ENCODE results near the gene CRMP1.

CRMP1 gene

GRCh38 chr4:5893004-5893580 lies at the start of gene CRMP1:
Gene CRMP1, minus strand, starts transcription at chr4:5893086. Its CDS starts 117 bp downstream, at chr4:5892969.
- no peak for DNase-seq
- H3K27ac Mint-ChIP-seq = peak within 1 kb of the TSS; percentile 6
- peaks cover 3% of the 10 kb centered on the region for H3K4me1 Mint-ChIP-seq

DNA sequence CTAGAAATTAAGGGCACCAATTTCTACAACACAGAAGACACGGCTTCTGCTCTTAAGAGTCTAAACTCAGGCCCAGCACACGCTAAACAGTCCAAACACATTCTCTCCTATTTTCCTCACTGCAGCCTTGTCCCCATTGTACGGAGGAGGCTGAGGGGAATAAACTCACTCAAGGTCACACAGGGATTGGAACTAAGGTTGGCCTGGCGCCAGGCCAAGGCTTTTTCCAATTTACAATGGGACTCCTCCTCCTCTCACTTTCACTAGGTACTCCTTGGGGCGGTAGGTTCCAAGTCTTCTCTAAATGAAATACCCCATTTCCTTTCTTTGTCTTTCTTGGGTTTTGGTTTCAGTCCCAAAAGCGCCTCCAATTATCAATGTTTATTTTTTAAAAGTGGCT lies 48.7 kb upstream of the CRMP1 start:
- Mint-ChIP-seq H3K27me3 (peaks cover 10% of the 10 kb centered on the region), H3K36me3 (no peaks in the 10 kb centered on the region), H3K4me1 (no peaks in the 10 kb centered on the region), H3K27ac (no peak overlapping the region), H3K9me3 (no peaks in the 10 kb centered on the region), H3K4me3 (no peak overlapping the region)
- no peak for DNase-seq
- CTCF ChIA-PET = no interaction called here

More at GRCh38 chr4:5893004-5893580, at the start of gene CRMP1:
- Mint-ChIP-seq H3K9me3 (no peaks in the 10 kb centered on the region), H3K4me3 (no peak within 1 kb of the TSS), H3K27me3 (peaks cover 61% of the 10 kb centered on the region), H3K36me3 (no peaks in the 10 kb centered on the region)
- CTCF ChIA-PET = no interaction called here

GRCh38 chr4:5940470-5941203 lies 47.8 kb upstream of the CRMP1 start:
- H3K4me3 Mint-ChIP-seq = no peak overlapping the region
- no peak for DNase-seq
- CTCF ChIA-PET = no interaction called here

GRCh38 chr4:5933996-5934831 lies 41.3 kb upstream of the CRMP1 start:
- Mint-ChIP-seq H3K9me3 (no peaks in the 10 kb centered on the region), H3K36me3 (no peaks in the 10 kb centered on the region), H3K27ac (no peak overlapping the region), H3K4me1 (no peaks in the 10 kb centered on the region), H3K27me3 (no peaks in the 10 kb centered on the region), H3K4me3 (no peak overlapping the region)
- no peak for DNase-seq
- CTCF ChIA-PET = interaction anchor here (1.2 kb wide), 1 partner anchor 31 kb away, joined by 3 read pairs; no protein-coding TSS in a partner anchor

More at GRCh38 chr4:5940470-5941203, 47.8 kb upstream of the CRMP1 start:
- no peaks in the 10 kb centered on the region for H3K9me3 Mint-ChIP-seq
- H3K36me3 Mint-ChIP-seq = no peaks in the 10 kb centered on the region
- no peak overlapping the region for H3K27ac Mint-ChIP-seq
- H3K27me3 Mint-ChIP-seq = peaks cover 10% of the 10 kb centered on the region
- H3K4me1 Mint-ChIP-seq = no peaks in the 10 kb centered on the region

DNA sequence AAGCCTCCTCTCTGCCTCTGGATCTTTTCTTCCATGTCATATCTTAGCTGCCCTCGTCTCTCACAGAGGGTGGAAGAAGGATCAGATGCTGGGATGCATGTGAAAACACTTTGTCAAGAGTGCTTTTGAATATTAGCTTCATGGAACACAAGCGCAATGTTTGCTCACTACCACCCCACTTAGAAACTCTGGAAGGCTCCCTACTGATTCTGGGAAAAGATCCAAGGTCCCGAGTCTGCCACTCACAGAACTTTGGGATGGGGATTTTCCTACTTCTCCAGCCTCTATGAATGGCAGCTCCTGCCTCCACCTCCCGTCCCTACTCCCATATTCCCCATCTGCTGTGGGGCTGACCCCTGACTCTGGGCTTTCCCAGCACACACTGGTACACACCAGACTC lies 40.2 kb upstream of the CRMP1 start:
- H3K4me3 Mint-ChIP-seq = no peak overlapping the region
- no peak overlapping the region for H3K27ac Mint-ChIP-seq
- H3K27me3 Mint-ChIP-seq = no peaks in the 10 kb centered on the region
- H3K36me3 Mint-ChIP-seq = no peaks in the 10 kb centered on the region
- CTCF ChIA-PET = no interaction called here
- H3K9me3 Mint-ChIP-seq = no peaks in the 10 kb centered on the region
- no peak for DNase-seq
- no peaks in the 10 kb centered on the region for H3K4me1 Mint-ChIP-seq

GRCh38 chr4:5932035-5932568 lies 39.2 kb upstream of the CRMP1 start:
- Mint-ChIP-seq H3K27ac (no peak overlapping the region), H3K4me3 (no peak overlapping the region), H3K4me1 (no peaks in the 10 kb centered on the region), H3K36me3 (no peaks in the 10 kb centered on the region), H3K9me3 (no peaks in the 10 kb centered on the region), H3K27me3 (no peaks in the 10 kb centered on the region)
- DNase-seq = no peak
- CTCF ChIA-PET = no interaction called here

GRCh38 chr4:5931526-5931925 lies 38.6 kb upstream of the CRMP1 start:
- Mint-ChIP-seq H3K27ac (no peak overlapping the region), H3K4me3 (no peak overlapping the region), H3K4me1 (no peaks in the 10 kb centered on the region), H3K27me3 (no peaks in the 10 kb centered on the region), H3K36me3 (no peaks in the 10 kb centered on the region), H3K9me3 (no peaks in the 10 kb centered on the region)
- CTCF ChIA-PET = no interaction called here
- no peak for DNase-seq

GRCh38 chr4:5930876-5931275 lies 38.0 kb upstream of the CRMP1 start:
- no peaks in the 10 kb centered on the region for H3K9me3 Mint-ChIP-seq
- H3K36me3 Mint-ChIP-seq = no peaks in the 10 kb centered on the region
- H3K4me1 Mint-ChIP-seq = no peaks in the 10 kb centered on the region
- no peak for DNase-seq
- CTCF ChIA-PET = no interaction called here
- no peaks in the 10 kb centered on the region for H3K27me3 Mint-ChIP-seq
- H3K4me3 Mint-ChIP-seq = no peak overlapping the region
- no peak overlapping the region for H3K27ac Mint-ChIP-seq

- Mint-ChIP-seq H3K27me3 (no peaks in the 10 kb centered on the region), H3K27ac (no peak overlapping the region)
- CTCF ChIA-PET = no interaction called here
Measured at GRCh38 chr4:5930456-5930855, 37.6 kb upstream of the CRMP1 start.

DNA sequence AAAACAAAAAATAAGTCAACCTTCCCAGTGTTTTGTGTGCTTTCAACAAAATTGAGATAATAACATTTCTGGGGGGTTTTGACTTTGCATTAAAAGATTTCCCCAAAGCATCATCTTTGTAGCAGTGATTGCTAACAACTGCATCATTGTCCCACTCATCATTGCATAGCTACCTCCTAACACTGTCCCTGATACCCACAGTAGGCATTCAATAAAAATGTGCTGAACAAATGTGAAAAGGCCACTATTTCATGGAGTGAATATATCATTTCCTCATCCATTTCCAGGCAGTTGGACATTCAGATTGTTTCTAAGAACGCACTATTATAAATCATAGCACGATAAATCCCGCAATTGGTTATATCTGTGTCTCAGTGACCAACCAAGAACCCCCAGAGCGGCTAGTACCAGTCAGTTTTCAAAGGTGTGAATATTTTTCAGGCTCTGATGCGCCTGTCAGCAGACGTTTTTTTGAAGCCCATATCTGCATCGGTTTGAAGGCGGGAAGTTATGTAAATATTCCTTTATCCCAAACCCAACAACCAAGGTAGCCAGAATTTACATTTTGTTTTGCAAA lies 36.0 kb upstream of the CRMP1 start:
- DNase-seq = no peak
- Mint-ChIP-seq H3K9me3 (peaks cover 3% of the 10 kb centered on the region), H3K4me3 (no peak overlapping the region), H3K27me3 (no peaks in the 10 kb centered on the region), H3K27ac (no peak overlapping the region), H3K36me3 (no peaks in the 10 kb centered on the region), H3K4me1 (no peaks in the 10 kb centered on the region)
- CTCF ChIA-PET = no interaction called here

More at GRCh38 chr4:5930456-5930855, 37.6 kb upstream of the CRMP1 start:
- Mint-ChIP-seq H3K36me3 (no peaks in the 10 kb centered on the region), H3K9me3 (no peaks in the 10 kb centered on the region), H3K4me3 (no peak overlapping the region), H3K4me1 (no peaks in the 10 kb centered on the region)
- no peak for DNase-seq

GRCh38 chr4:5928274-5928673 lies 35.4 kb upstream of the CRMP1 start:
- CTCF ChIA-PET = no interaction called here
- Mint-ChIP-seq H3K27ac (no peak overlapping the region), H3K4me1 (no peaks in the 10 kb centered on the region), H3K9me3 (peaks cover 4% of the 10 kb centered on the region), H3K4me3 (no peak overlapping the region), H3K27me3 (no peaks in the 10 kb centered on the region), H3K36me3 (no peaks in the 10 kb centered on the region)
- no peak for DNase-seq

- H3K27ac Mint-ChIP-seq = no peak overlapping the region
- H3K4me3 Mint-ChIP-seq = no peak overlapping the region
- no peak for DNase-seq
- H3K27me3 Mint-ChIP-seq = no peaks in the 10 kb centered on the region
- CTCF ChIA-PET = no interaction called here
- H3K36me3 Mint-ChIP-seq = no peaks in the 10 kb centered on the region
- peaks cover 4% of the 10 kb centered on the region for H3K9me3 Mint-ChIP-seq
- H3K4me1 Mint-ChIP-seq = no peaks in the 10 kb centered on the region
Measured at GRCh38 chr4:5927747-5928146, 34.9 kb upstream of the CRMP1 start.

GRCh38 chr4:5927116-5927515 lies 34.2 kb upstream of the CRMP1 start:
- H3K9me3 Mint-ChIP-seq = peaks cover 4% of the 10 kb centered on the region
- H3K27me3 Mint-ChIP-seq = no peaks in the 10 kb centered on the region
- no peaks in the 10 kb centered on the region for H3K36me3 Mint-ChIP-seq
- CTCF ChIA-PET = no interaction called here
- H3K27ac Mint-ChIP-seq = peak overlapping the region; percentile 9
- no peak for DNase-seq
- no peaks in the 10 kb centered on the region for H3K4me1 Mint-ChIP-seq
- no peak overlapping the region for H3K4me3 Mint-ChIP-seq

- no peak overlapping the region for H3K27ac Mint-ChIP-seq
- H3K36me3 Mint-ChIP-seq = no peaks in the 10 kb centered on the region
- H3K9me3 Mint-ChIP-seq = peaks cover 4% of the 10 kb centered on the region
- CTCF ChIA-PET = no interaction called here
- H3K27me3 Mint-ChIP-seq = no peaks in the 10 kb centered on the region
- DNase-seq = no peak
- no peak overlapping the region for H3K4me3 Mint-ChIP-seq
- H3K4me1 Mint-ChIP-seq = no peaks in the 10 kb centered on the region
Measured at GRCh38 chr4:5926598-5926997, 33.7 kb upstream of the CRMP1 start.
